ENCODE measurements around the gene MYBPH.

The MYBPH gene

DNA sequence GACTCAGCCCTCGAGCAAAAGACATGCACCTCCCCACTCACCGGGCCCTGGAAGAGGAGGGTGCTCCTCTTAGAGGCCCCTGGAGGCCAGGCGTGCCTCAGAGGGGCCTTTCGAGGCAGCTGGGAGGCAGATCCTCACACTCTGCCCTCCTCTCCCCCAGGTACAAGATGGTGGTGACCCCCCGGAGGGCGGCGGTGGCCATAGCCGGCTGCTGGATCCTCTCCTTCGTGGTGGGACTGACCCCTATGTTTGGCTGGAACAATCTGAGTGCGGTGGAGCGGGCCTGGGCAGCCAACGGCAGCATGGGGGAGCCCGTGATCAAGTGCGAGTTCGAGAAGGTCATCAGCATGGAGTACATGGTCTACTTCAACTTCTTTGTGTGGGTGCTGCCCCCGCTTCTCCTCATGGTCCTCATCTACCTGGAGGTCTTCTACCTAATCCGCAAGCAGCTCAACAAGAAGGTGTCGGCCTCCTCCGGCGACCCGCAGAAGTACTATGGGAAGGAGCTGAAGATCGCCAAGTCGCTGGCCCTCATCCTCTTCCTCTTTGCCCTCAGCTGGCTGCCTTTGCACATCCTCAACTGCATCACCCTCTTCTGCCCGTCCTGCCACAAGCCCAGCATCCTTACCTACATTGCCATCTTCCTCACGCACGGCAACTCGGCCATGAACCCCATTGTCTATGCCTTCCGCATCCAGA is 10.4 kb downstream of the MYBPH start:
- DNase-seq = no peak

- DNase-seq = peak; percentile 60
These were observed 11.6 kb downstream of the MYBPH start for GRCh38 chr1:203163891-203164635.

DNA sequence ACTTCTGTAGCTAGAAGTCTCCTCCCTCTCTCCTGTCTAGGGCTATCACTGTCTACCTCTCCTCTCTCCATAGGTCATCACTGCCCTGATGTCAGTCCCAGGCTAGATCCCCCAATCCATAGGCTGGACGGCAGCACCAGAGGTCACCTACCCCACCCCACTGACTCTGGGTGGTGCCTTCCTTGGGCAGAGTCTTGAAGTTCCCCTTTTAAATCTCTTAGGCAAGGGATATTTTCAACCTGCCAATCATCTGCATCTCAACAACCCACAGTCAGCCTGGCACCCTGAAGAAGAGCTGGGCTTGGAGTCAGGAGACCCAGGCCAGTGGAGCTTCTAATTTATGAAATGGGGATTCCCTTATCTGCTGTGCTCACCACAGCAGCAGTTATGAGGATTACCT is 13.2 kb downstream of the MYBPH start:
- DNase-seq = no peak

DNA sequence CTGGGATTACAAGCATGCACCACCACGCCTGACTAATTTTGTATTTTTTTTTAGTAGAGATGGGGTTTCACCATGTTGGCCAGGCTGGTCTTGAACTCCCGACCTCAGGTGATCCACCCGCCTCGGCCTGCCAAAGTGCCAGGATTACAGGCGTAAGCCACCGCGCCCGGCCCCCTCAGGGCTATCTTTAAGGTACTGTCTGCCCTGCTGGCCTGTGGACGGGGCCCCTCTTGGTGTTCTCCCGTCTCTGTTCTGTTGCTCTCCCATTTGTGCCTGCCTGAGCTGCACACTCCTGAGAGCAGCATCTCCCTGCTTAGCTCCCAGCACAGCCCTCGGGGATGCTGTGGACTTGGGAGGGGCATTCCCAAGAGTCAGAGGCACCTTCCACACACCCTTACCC is 13.9 kb downstream of the MYBPH start:
- DNase-seq = no peak

DNA sequence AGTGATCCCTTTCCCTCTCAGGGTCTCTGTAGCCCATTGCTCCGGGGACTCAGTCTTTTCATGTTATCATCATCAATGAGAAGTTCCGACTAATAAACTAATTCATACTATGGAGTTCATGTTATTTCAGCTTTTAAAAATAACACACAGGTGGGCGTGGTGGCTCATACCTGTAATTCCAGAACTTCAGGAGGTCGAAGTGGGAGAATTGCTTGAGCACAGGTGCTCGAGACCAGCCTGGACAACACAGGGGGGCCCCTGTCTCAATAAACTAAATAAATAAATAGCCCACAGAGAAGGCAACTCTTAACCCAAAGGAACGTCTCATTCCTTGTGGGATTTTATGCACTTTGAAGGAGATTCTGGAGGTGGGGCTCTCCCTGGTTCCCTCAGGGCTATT is 14.5 kb downstream of the MYBPH start:
- no peak for DNase-seq

- peak; percentile 31 for DNase-seq
These were observed 15.8 kb downstream of the MYBPH start for GRCh38 chr1:203159844-203160243.

- DNase-seq = no peak
These were observed 16.5 kb downstream of the MYBPH start for GRCh38 chr1:203158960-203159665.

- DNase-seq = no peak
These were observed 17.2 kb downstream of the MYBPH start for GRCh38 chr1:203158423-203158822.

- DNase-seq = no peak
These were observed 19.3 kb downstream of the MYBPH start for GRCh38 chr1:203156280-203156679.

- DNase-seq = no peak
These were observed 21.4 kb downstream of the MYBPH start for GRCh38 chr1:203153989-203154821.

GRCh38 chr1:203153051-203153988 is 22.3 kb downstream of the MYBPH start:
- DNase-seq = peak; percentile 36

GRCh38 chr1:203152158-203153034 is 23.2 kb downstream of the MYBPH start:
- DNase-seq = no peak

GRCh38 chr1:203151362-203152157 is 24.1 kb downstream of the MYBPH start:
- no peak for DNase-seq

GRCh38 chr1:203150511-203151297 is 24.9 kb downstream of the MYBPH start:
- no peak for DNase-seq

DNA sequence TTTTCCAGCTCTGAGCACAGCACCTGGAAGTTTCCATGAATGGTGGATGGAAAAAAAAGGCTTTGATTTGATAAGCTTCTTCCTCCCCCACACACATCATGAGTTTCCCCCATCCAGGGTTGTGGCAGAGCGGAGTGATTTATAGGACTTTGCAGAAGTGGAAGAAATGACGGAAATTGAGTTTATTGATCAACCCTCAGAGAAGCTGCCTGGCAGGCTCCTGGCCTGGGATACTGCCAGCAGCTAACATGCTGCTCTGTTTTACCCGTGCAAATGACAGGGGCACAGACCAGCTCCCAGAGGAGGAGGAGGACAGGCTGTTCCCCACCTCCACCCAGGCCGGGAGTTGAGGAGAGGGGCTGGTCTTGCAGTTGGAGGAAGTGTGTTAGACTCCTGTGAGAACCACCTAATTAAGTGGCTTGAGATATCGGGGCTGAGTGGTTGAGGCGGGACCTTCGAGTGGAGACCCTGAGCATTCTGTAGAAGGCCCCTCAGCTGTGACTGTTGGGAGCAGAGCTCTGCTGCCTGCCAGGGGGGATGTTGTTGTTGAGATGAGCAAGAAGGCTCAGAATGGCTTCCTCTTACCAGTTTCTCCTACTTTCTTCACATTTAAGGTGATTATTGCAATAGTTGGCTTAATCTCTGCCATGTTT is 26.3 kb downstream of the MYBPH start:
- no peak for DNase-seq

- DNase-seq = no peak
These were observed 27.0 kb downstream of the MYBPH start for GRCh38 chr1:203148579-203148978.

GRCh38 chr1:203148127-203148526 is 27.5 kb downstream of the MYBPH start:
- DNase-seq = no peak

- peak; percentile 63 for DNase-seq
These were observed 28.2 kb downstream of the MYBPH start for GRCh38 chr1:203147376-203147775.

All from midbrain (tissue), 1 donor.